OCI-LY7 (cell line): ENCODE measurements around the gene KLC3. TPM values are rescaled to one million over a fixed set of nuclear protein-coding genes. Genes with fewer than 3 reads are reported as not detected.

Experiments
- BruUV-seq: library from RNA; stranded (reverse); fragments of 400-500 nt; replicated peaks from 2 replicates; lab custom pipeline; 2021; lab: Mats Ljungman, UMichigan
- CTCF ChIA-PET: fragments of 300-600 bp; sonication (Branson Sonifier 250); formaldehyde crosslinking; loops from one replicate; lab custom pipeline; 2022; ENCODE audit warnings: antibody characterized with exemption; ENCODE audit not compliant: unreplicated experiment; lab: Charles Lee
- POLR2A ChIA-PET: fragments of 300-600 bp; sonication (Branson Sonifier 250); formaldehyde crosslinking; loops from one replicate; lab custom pipeline; 2022; ENCODE audit warnings: antibody characterized with exemption; lab: Charles Lee
- DNase-seq: peaks from one replicate; pipeline ENCODE4 v3.0.0-alpha.2; 2015; ENCODE audit warnings: low spot score
- H2AFZ ChIP-seq: fragments of 200-600 bp; sonication (generic), shearing (Covaris generic); 2 replicates; pipeline ENCODE4 v1.6.1; 2014; ENCODE audit warnings: mild to moderate bottlenecking, antibody characterized with exemption, low read length, moderate library complexity
- H3K27ac ChIP-seq: fragments of 200-600 bp; sonication (generic); 2 replicates; pipeline ENCODE4 v1.5.1; 2014; ENCODE audit warnings: mixed run types, low read depth, mild to moderate bottlenecking, moderate library complexity, low read length, inconsistent platforms; ENCODE audit not compliant: poor library complexity, severe bottlenecking
- H3K36me3 ChIP-seq: fragments of 200-600 bp; sonication (generic); 2 replicates; pipeline ENCODE4 v1.6.1; 2014; ENCODE audit warnings: mild to moderate bottlenecking, antibody characterized with exemption, low read length, moderate library complexity, mixed read lengths; ENCODE audit not compliant: insufficient read depth
- H3K4me1 ChIP-seq: fragments of 200-600 bp; sonication (generic); 2 replicates; pipeline ENCODE4 v1.5.1; 2014; ENCODE audit warnings: mild to moderate bottlenecking, low read length; ENCODE audit not compliant: insufficient read depth, poor library complexity, severe bottlenecking
- H3K4me2 ChIP-seq: fragments of 200-600 bp; sonication (generic); 2 replicates; pipeline ENCODE4 v1.6.1; 2014; ENCODE audit warnings: mild to moderate bottlenecking, low read length
- H3K4me3 ChIP-seq: fragments of 200-600 bp; sonication (generic); 2 replicates; pipeline ENCODE4 v1.5.1; 2014; ENCODE audit warnings: mild to moderate bottlenecking, low read depth, low read length; ENCODE audit not compliant: poor library complexity, severe bottlenecking
- H3K79me2 ChIP-seq: fragments of 200-600 bp; sonication (generic); 2 replicates; pipeline ENCODE4 v1.6.1; 2016; ENCODE audit warnings: low read depth, mild to moderate bottlenecking, low read length, moderate library complexity, mixed read lengths; ENCODE audit not compliant: insufficient read depth
- H3K9me2 ChIP-seq: fragments of 200-600 bp; sonication (generic); 2 replicates; pipeline ENCODE4 v1.6.1; 2016; ENCODE audit warnings: mild to moderate bottlenecking, low read length, mixed read lengths; ENCODE audit not compliant: insufficient read depth
- H3K9me3 ChIP-seq: fragments of 200-600 bp; sonication (generic); 2 replicates; pipeline ENCODE4 v1.6.1; 2014; ENCODE audit warnings: mild to moderate bottlenecking, mixed run types, low read length, mixed read lengths
- H4K20me1 ChIP-seq: fragments of 200-600 bp; sonication (generic); 2 replicates; pipeline ENCODE4 v1.6.1; 2014; ENCODE audit warnings: mild to moderate bottlenecking, antibody characterized with exemption, low read length, moderate library complexity, mixed read lengths; ENCODE audit not compliant: insufficient read depth
- CTCF ChIP-seq: fragments of 200-600 bp; sonication (generic); conservative IDR thresholded peaks from 2 replicates; pipeline ENCODE4 v1.5.1; 2014; ENCODE audit warnings: mild to moderate bottlenecking, antibody characterized with exemption, low read length, moderate library complexity, mixed read lengths
- EZH2phosphoT487 ChIP-seq: fragments of 200-600 bp; sonication (generic); IDR thresholded peaks from 2 replicates; pipeline ENCODE4 v1.6.1; 2018; ENCODE audit warnings: low read depth, borderline replicate concordance, mild to moderate bottlenecking, mixed run types, antibody characterized with exemption, low read length, moderate library complexity, mixed read lengths
- intact Hi-C: fragments of 100-400 bp; cut with micrococcal nuclease; formaldehyde crosslinking; loops from one replicate; pipeline ENCODE4 v1.10.0; 2022; ENCODE audit not compliant: unreplicated experiment
- total RNA-seq, 2 experiments: library from RNA; depleted of rRNA in 1 of 2; stranded (reverse); fragments of >200 nt in 1 of 2; shearing (Covaris generic) in 1 of 2; gene quantifications; 2 replicates each; pipeline ENCODE4 v1.2.3, GENCODE V29; 2014 to 2022

The KLC3 gene
- total RNA-seq, 2 experiments from 2014 or later: not detected

- no peak overlapping the region for H2AFZ ChIP-seq
- POLR2A ChIA-PET: interaction anchor here (0.6 kb wide), 1 partner anchor 1420 kb away, joined by 3 read pairs; the partner anchor contains the start of gene ZNF45
- no peak for DNase-seq
- no peak overlapping the region for H3K27ac ChIP-seq
- H3K9me2 ChIP-seq: no peaks in the 10 kb centered on the region
- no peak overlapping the region for H3K4me3 ChIP-seq
- H3K79me2 ChIP-seq: no peaks in the 10 kb centered on the region
- H3K4me1 ChIP-seq: no peaks in the 10 kb centered on the region
- H4K20me1 ChIP-seq: no peaks in the 10 kb centered on the region
- TF ChIP-seq EZH2phosphoT487 (no peak), CTCF (no peak)
- intact Hi-C loops: no loop called here
- no peaks in the 10 kb centered on the region for H3K9me3 ChIP-seq
- CTCF ChIA-PET: interaction anchor here (0.6 kb wide), 1 partner anchor 71 kb away, joined by 4 read pairs; no protein-coding TSS in a partner anchor
- H3K36me3 ChIP-seq: peaks cover 20% of the 10 kb centered on the region
- no peak overlapping the region for H3K4me2 ChIP-seq
- BruUV-seq: no TSS peak
These were observed 14.9 kb downstream of the KLC3 start for GRCh38 chr19:45355402-45355801.

- no peak overlapping the region for H3K4me2 ChIP-seq
- H3K4me1 ChIP-seq: no peaks in the 10 kb centered on the region
- H3K27ac ChIP-seq: no peak overlapping the region
- no peak for DNase-seq
- H3K36me3 ChIP-seq: peaks cover 20% of the 10 kb centered on the region
- H3K4me3 ChIP-seq: no peak overlapping the region
- H3K9me3 ChIP-seq: no peaks in the 10 kb centered on the region
- BruUV-seq: no TSS peak
- H3K79me2 ChIP-seq: no peaks in the 10 kb centered on the region
- H3K9me2 ChIP-seq: no peaks in the 10 kb centered on the region
- ChIA-PET CTCF (no interaction called here), POLR2A (no interaction called here)
- H4K20me1 ChIP-seq: no peaks in the 10 kb centered on the region
- no peak for TF ChIP-seq EZH2phosphoT487
- H2AFZ ChIP-seq: no peak overlapping the region
- intact Hi-C loops: no loop called here
These were observed 15.4 kb downstream of the KLC3 start for GRCh38 chr19:45355910-45356309.

GRCh38 chr19:45356760-45357444 lies 16.4 kb downstream of the KLC3 start:
- H3K9me3 ChIP-seq: no peaks in the 10 kb centered on the region
- H2AFZ ChIP-seq: no peak overlapping the region
- H3K4me1 ChIP-seq: no peaks in the 10 kb centered on the region
- intact Hi-C loops: no loop called here
- ChIA-PET POLR2A (no interaction called here), CTCF (no interaction called here)
- peaks cover 29% of the 10 kb centered on the region for H3K36me3 ChIP-seq
- H4K20me1 ChIP-seq: no peaks in the 10 kb centered on the region
- TF ChIP-seq EZH2phosphoT487 (no peak), CTCF (no peak)
- no peak overlapping the region for H3K4me3 ChIP-seq
- H3K9me2 ChIP-seq: no peaks in the 10 kb centered on the region
- BruUV-seq: no TSS peak
- no peaks in the 10 kb centered on the region for H3K79me2 ChIP-seq
- DNase-seq: no peak
- no peak overlapping the region for H3K4me2 ChIP-seq
- no peak overlapping the region for H3K27ac ChIP-seq
